ACHN (cell line): Measurements from ENCODE around the gene DTWD2.
"Not testable (repeated sequence)": the region's sequence is repeated elsewhere in the genome, so short reads cannot be mapped to it uniquely, and the experiment has no call there.

Experiments used
- DNase-seq: peaks from one replicate; pipeline ENCODE4 v3.0.0-alpha.2; 2015
- in situ Hi-C: cut with HindIII; loops from 2 replicates; pipeline ENCODE4 v1.10.0; 2017; ENCODE audit warnings: low sequenced_read_pairs, low pct_ligation_motif_present, low pct_unique_long_range_greater_than_20kb

The DTWD2 gene

GRCh38 chr5:119009131-119009530 is 20.8 kb upstream of the DTWD2 start:
- in situ Hi-C loops: no loop called here
- DNase-seq: no peak

- no peak for DNase-seq
- in situ Hi-C loops: no loop called here
Observed at GRCh38 chr5:118999696-119000095, 11.3 kb upstream of the DTWD2 start.

- DNase-seq, in situ Hi-C loops: not testable (repeated sequence)
Observed at GRCh38 chr5:118998861-118999260, 10.5 kb upstream of the DTWD2 start.

- in situ Hi-C loops: no loop called here
Observed at GRCh38 chr5:118996098-118996497, 7.8 kb upstream of the DTWD2 start.

GRCh38 chr5:118994595-118994994 is 6.2 kb upstream of the DTWD2 start:
- in situ Hi-C loops: no loop called here
- no peak for DNase-seq

More at GRCh38 chr5:118996098-118996497, 7.8 kb upstream of the DTWD2 start:
- no peak for DNase-seq

- DNase-seq, in situ Hi-C loops: not testable (repeated sequence)
Observed at GRCh38 chr5:118993118-118993517, 4.8 kb upstream of the DTWD2 start.

- DNase-seq, in situ Hi-C loops: not testable (repeated sequence)
Observed at GRCh38 chr5:118992055-118992454, 3.7 kb upstream of the DTWD2 start.

GRCh38 chr5:118990582-118990981 is 2.2 kb upstream of the DTWD2 start:
- no peak for DNase-seq
- in situ Hi-C loops: no loop called here

- in situ Hi-C loops: no loop called here
- no peak for DNase-seq
Observed at GRCh38 chr5:118989816-118990215, 1.5 kb upstream of the DTWD2 start.

GRCh38 chr5:118988866-118989180 is 476 bp upstream of the DTWD2 start:
- in situ Hi-C loops: no loop called here
- DNase-seq: no peak

- DNase-seq: no peak
- in situ Hi-C loops: no loop called here
Observed at GRCh38 chr5:118984602-118985001, 3.7 kb downstream of the DTWD2 start.

GRCh38 chr5:118981783-118982182 is 6.6 kb downstream of the DTWD2 start:
- no peak for DNase-seq
- in situ Hi-C loops: no loop called here

- in situ Hi-C loops: no loop called here
- DNase-seq: no peak
Observed at GRCh38 chr5:118980438-118980837, 7.9 kb downstream of the DTWD2 start.

GRCh38 chr5:118980017-118980416 is 8.3 kb downstream of the DTWD2 start:
- no peak for DNase-seq
- in situ Hi-C loops: no loop called here

GRCh38 chr5:118973779-118974445 is 14.4 kb downstream of the DTWD2 start:
- in situ Hi-C loops, DNase-seq: not testable (repeated sequence)

GRCh38 chr5:118968925-118969375 is 19.4 kb downstream of the DTWD2 start:
- no peak for DNase-seq
- in situ Hi-C loops: no loop called here

GRCh38 chr5:118968406-118968911 is 19.9 kb downstream of the DTWD2 start:
- in situ Hi-C loops: no loop called here
- DNase-seq: no peak

- in situ Hi-C loops: no loop called here
- no peak for DNase-seq
Observed at GRCh38 chr5:118967059-118967508, 21.3 kb downstream of the DTWD2 start.

- no peak for DNase-seq
- in situ Hi-C loops: no loop called here
Observed at GRCh38 chr5:118965890-118966289, 22.5 kb downstream of the DTWD2 start.

GRCh38 chr5:118964970-118965369 is 23.4 kb downstream of the DTWD2 start:
- DNase-seq, in situ Hi-C loops: not testable (repeated sequence)
